ENCODE measurements around the gene PTPN6.

PTPN6 gene

DNA sequence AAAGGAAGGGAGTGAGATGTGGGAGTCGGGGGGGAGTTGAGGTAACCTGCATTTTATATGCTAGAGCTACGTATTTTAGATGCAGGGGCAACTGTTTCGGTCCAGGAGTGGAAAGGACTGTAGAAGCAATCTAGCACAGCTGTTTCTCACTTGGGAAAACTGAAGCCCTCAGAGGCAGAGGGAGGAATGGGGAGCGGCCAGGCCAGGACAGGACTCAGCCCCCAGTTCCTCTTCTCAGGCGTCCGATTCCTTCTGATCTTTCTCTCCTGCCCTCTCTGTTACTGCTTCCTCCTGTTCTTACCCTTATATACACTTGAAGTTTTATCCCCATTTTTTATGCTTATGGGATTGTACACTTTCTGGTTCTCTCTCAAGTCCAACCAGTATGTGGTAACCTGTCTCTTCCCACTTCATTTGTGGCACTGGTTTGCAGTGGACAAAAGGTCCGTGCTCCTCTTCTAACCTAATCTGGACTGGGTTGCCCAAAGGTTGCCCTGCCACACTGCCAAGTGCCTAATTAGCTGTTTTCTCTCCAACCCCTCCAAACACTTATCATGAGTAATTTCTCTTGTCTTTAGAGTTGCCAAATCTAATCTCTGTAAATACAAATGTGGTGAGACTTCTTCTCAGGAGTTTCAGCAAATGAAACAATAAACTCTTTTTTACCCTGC is 50.9 kb downstream of the PTPN6 start:
- peaks cover 4% of the 10 kb centered on the region; the same call in 1 of the 2 replicates for H3K36me3 ChIP-seq (ENCODE audit: insufficient read depth, low read length)
- H3K27ac ChIP-seq (ENCODE audit: low read depth, low read length) = no peak overlapping the region
- no peaks in the 10 kb centered on the region for H3K27me3 ChIP-seq (ENCODE audit: insufficient read depth, low read length)
- H3K4me3 ChIP-seq (ENCODE audit: low read depth, low read length) = no peak overlapping the region
- no peak overlapping the region for H2AFZ ChIP-seq (ENCODE audit: low read length, unreplicated experiment)
- H3K79me2 ChIP-seq (ENCODE audit: control insufficient read depth, insufficient read depth, low read length, unreplicated experiment) = no peaks in the 10 kb centered on the region
- H3K4me1 ChIP-seq (ENCODE audit: control insufficient read depth, insufficient read depth, low read length, unreplicated experiment) = peaks cover 6% of the 10 kb centered on the region

DNA sequence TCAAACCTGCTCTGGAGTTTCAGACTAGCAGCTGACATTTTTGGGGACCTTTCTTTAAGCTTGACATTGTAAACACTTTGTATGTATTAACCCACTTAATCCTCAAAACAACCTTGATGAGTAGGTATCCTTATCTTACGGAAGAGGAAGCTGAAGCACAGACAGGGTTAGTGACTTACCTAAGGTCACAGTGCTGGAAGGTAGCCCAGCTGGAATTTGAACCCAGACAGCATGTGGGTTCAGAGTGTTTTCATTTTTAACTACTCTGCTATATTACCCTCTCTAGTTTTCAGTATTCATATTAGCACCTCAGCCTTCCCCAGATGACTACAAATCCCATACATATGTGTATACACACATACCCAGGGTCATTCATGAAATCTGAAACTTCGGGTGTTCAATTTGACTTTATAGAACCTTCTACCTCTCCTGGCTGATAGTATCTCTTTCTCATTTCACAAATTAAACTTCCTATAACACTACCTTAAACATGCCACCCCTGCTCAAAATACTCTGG is 53.2 kb downstream of the PTPN6 start:
- H2AFZ ChIP-seq (ENCODE audit: low read length, unreplicated experiment) = no peak overlapping the region
- no peak overlapping the region for H3K27ac ChIP-seq (ENCODE audit: low read depth, low read length)
- H3K4me1 ChIP-seq (ENCODE audit: control insufficient read depth, insufficient read depth, low read length, unreplicated experiment) = no peaks in the 10 kb centered on the region
- no peaks in the 10 kb centered on the region for H3K27me3 ChIP-seq (ENCODE audit: insufficient read depth, low read length)
- H3K79me2 ChIP-seq (ENCODE audit: control insufficient read depth, insufficient read depth, low read length, unreplicated experiment) = no peaks in the 10 kb centered on the region
- no peaks in the 10 kb centered on the region for H3K36me3 ChIP-seq (ENCODE audit: insufficient read depth, low read length)
- no peak overlapping the region for H3K4me3 ChIP-seq (ENCODE audit: low read depth, low read length)

DNA sequence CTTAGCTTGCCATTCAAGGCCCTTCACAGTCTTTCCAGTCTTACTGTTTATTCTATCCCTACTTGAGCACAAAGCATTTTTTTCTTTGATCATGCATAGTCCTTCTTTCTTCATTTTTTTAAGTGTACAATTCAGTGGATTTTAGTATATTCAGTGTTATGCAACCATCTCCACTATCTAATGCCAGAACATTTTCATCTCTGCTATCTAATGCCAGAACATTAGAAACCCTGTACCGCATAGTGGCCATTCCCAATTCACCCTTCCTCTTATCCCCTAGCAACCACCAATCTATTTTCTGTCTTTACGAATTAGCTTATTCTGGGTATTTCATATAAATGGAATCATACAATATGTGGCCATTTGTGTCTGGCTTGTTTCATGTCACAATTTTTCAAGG is 53.7 kb downstream of the PTPN6 start:
- H3K4me3 ChIP-seq (ENCODE audit: low read depth, low read length) = no peak overlapping the region
- H3K79me2 ChIP-seq (ENCODE audit: control insufficient read depth, insufficient read depth, low read length, unreplicated experiment) = no peaks in the 10 kb centered on the region
- H2AFZ ChIP-seq (ENCODE audit: low read length, unreplicated experiment) = no peak overlapping the region
- H3K4me1 ChIP-seq (ENCODE audit: control insufficient read depth, insufficient read depth, low read length, unreplicated experiment) = no peaks in the 10 kb centered on the region
- no peaks in the 10 kb centered on the region for H3K36me3 ChIP-seq (ENCODE audit: insufficient read depth, low read length)
- H3K27me3 ChIP-seq (ENCODE audit: insufficient read depth, low read length) = no peaks in the 10 kb centered on the region
- H3K27ac ChIP-seq (ENCODE audit: low read depth, low read length) = no peak overlapping the region

- Histone ChIP-seq H2AFZ (ENCODE audit: low read length, unreplicated experiment) (no peak overlapping the region), H3K79me2 (ENCODE audit: control insufficient read depth, insufficient read depth, low read length, unreplicated experiment) (no peaks in the 10 kb centered on the region)
Measured at GRCh38 chr12:7005311-7005710, 54.2 kb downstream of the PTPN6 start.

DNA sequence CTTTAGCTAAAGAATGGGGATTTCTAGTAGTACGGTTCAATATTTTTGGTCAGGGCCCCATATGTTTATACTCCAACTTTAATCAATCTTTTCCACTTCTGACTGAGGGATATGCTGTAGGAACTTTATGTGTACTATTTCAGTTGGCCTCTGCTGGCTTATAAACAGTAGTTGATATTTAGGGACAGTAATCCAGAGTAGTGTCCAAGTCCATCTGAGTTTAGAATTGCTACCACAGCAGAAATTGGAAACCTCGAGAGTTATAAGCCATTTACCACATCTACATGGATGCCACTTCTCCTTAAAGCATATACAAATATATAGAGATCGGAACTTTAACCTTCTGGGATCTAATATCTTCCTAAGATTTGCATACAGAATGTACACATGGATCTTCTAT is 55.5 kb downstream of the PTPN6 start:
- H3K27ac ChIP-seq (ENCODE audit: low read depth, low read length) = no peak overlapping the region
- H2AFZ ChIP-seq (ENCODE audit: low read length, unreplicated experiment) = no peak overlapping the region
- no peak overlapping the region for H3K4me3 ChIP-seq (ENCODE audit: low read depth, low read length)
- no peaks in the 10 kb centered on the region for H3K36me3 ChIP-seq (ENCODE audit: insufficient read depth, low read length)
- no peaks in the 10 kb centered on the region for H3K79me2 ChIP-seq (ENCODE audit: control insufficient read depth, insufficient read depth, low read length, unreplicated experiment)
- no peaks in the 10 kb centered on the region for H3K4me1 ChIP-seq (ENCODE audit: control insufficient read depth, insufficient read depth, low read length, unreplicated experiment)
- no peaks in the 10 kb centered on the region for H3K27me3 ChIP-seq (ENCODE audit: insufficient read depth, low read length)

More at GRCh38 chr12:7005311-7005710, 54.2 kb downstream of the PTPN6 start:
- no peak overlapping the region for H3K4me3 ChIP-seq (ENCODE audit: low read depth, low read length)
- H3K4me1 ChIP-seq (ENCODE audit: control insufficient read depth, insufficient read depth, low read length, unreplicated experiment) = no peaks in the 10 kb centered on the region
- H3K27ac ChIP-seq (ENCODE audit: low read depth, low read length) = no peak overlapping the region
- H3K27me3 ChIP-seq (ENCODE audit: insufficient read depth, low read length) = no peaks in the 10 kb centered on the region
- H3K36me3 ChIP-seq (ENCODE audit: insufficient read depth, low read length) = no peaks in the 10 kb centered on the region

GRCh38 chr12:7008864-7009263 is 57.7 kb downstream of the PTPN6 start:
- H3K36me3 ChIP-seq (ENCODE audit: insufficient read depth, low read length) = no peaks in the 10 kb centered on the region
- no peak overlapping the region for H2AFZ ChIP-seq (ENCODE audit: low read length, unreplicated experiment)
- no peaks in the 10 kb centered on the region for H3K4me1 ChIP-seq (ENCODE audit: control insufficient read depth, insufficient read depth, low read length, unreplicated experiment)
- H3K4me3 ChIP-seq (ENCODE audit: low read depth, low read length) = no peak overlapping the region
- H3K79me2 ChIP-seq (ENCODE audit: control insufficient read depth, insufficient read depth, low read length, unreplicated experiment) = no peaks in the 10 kb centered on the region
- no peak overlapping the region for H3K27ac ChIP-seq (ENCODE audit: low read depth, low read length)
- no peaks in the 10 kb centered on the region for H3K27me3 ChIP-seq (ENCODE audit: insufficient read depth, low read length)

DNA sequence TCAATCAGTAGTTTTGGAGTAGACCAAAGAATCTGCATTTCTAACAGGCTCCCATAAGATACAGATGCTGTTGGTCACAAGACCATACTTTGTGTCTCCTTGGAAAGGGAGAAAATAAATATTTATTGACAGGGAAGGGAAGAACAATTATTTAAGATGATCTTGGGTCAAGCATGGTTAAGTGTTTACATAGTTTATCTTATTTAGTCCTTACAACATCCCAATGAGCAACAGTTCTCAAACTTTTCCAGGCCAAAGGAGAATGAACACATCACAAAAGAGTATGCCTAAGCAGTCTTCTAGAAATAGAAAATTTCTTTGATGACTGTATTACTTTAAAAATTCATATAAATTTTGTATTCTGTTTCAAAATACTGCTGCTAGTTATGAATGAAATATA is 58.4 kb downstream of the PTPN6 start:
- no peaks in the 10 kb centered on the region for H3K36me3 ChIP-seq (ENCODE audit: insufficient read depth, low read length)
- no peaks in the 10 kb centered on the region for H3K27me3 ChIP-seq (ENCODE audit: insufficient read depth, low read length)
- no peak overlapping the region for H3K4me3 ChIP-seq (ENCODE audit: low read depth, low read length)
- no peak overlapping the region for H3K27ac ChIP-seq (ENCODE audit: low read depth, low read length)
- no peak overlapping the region for H2AFZ ChIP-seq (ENCODE audit: low read length, unreplicated experiment)
- H3K4me1 ChIP-seq (ENCODE audit: control insufficient read depth, insufficient read depth, low read length, unreplicated experiment) = no peaks in the 10 kb centered on the region
- no peaks in the 10 kb centered on the region for H3K79me2 ChIP-seq (ENCODE audit: control insufficient read depth, insufficient read depth, low read length, unreplicated experiment)

Measured in ACC112 (cell line).